Measurements from ENCODE around the gene NUFIP2.
"Not testable (repeated sequence)": the region's sequence is repeated elsewhere in the genome, so short reads cannot be mapped to it uniquely, and the experiment has no call there.

NUFIP2 gene, protein sequence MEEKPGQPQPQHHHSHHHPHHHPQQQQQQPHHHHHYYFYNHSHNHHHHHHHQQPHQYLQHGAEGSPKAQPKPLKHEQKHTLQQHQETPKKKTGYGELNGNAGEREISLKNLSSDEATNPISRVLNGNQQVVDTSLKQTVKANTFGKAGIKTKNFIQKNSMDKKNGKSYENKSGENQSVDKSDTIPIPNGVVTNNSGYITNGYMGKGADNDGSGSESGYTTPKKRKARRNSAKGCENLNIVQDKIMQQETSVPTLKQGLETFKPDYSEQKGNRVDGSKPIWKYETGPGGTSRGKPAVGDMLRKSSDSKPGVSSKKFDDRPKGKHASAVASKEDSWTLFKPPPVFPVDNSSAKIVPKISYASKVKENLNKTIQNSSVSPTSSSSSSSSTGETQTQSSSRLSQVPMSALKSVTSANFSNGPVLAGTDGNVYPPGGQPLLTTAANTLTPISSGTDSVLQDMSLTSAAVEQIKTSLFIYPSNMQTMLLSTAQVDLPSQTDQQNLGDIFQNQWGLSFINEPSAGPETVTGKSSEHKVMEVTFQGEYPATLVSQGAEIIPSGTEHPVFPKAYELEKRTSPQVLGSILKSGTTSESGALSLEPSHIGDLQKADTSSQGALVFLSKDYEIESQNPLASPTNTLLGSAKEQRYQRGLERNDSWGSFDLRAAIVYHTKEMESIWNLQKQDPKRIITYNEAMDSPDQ

DNA sequence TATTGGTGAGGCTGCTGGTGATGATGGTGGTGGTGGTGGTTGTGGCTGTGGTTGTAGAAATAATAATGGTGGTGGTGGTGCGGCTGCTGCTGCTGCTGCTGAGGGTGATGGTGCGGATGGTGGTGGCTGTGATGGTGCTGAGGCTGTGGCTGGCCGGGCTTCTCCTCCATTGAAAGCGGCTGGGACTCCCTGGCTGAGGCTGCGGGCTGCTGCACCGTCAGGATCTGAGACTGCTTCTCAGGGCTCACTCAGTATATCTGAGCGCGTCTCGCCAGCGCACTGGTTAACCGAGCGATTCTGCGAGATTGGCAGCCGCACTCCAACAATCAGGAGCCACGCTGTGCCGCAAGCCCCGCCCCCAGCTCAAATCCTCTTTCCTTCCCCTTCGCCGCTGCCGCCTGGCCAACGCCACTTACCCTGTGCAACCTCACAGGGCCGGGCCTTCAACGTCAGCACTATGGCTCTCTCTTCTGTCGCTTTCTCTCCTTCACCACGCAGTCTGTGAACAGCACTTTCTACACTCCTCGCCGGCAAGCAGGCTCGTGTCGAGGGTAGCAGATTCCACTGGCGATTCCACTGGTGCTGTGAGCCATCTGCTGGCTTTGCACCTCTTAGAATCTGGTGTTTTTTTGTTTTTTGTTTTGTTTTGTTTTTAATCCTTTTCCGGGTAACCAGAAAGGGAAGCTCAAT, at the start of gene NUFIP2:
Gene NUFIP2 (minus strand): TSS at position 259 of the 690 bp plus-strand sequence. CDS start 89 bp downstream, at position 170.
- DNase-seq (ENCODE audit: low read depth), result peak; percentile 97

GRCh38 chr17:29342158-29342765, 48.3 kb upstream of the NUFIP2 start:
- no peak for DNase-seq (ENCODE audit: low read depth)

DNA sequence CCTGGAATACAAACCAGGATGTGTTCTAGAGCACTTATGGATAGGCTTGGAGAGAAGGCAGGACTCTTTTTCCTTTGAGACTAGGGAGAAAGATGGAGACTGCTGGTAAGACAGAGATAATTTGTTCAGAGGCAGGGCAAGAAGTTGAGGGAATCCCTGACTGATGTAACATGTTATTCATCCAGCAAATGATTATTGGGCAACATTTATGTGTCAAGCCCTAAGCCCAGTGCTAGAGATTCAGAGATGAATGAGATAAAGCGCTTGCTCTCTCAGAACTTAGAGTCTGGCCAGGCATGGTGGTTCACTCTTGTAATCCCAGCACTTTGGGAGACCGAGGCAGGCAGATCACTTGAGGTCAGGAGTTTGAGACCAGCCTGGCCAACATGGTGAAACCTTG, 47.8 kb upstream of the NUFIP2 start:
- no peak for DNase-seq (ENCODE audit: low read depth)

GRCh38 chr17:29339016-29339415, 45.1 kb upstream of the NUFIP2 start:
- DNase-seq (ENCODE audit: low read depth), result not testable (repeated sequence)

- no peak for DNase-seq (ENCODE audit: low read depth)
Measured at GRCh38 chr17:29331708-29332085, 37.7 kb upstream of the NUFIP2 start.

GRCh38 chr17:29331075-29331707, 37.2 kb upstream of the NUFIP2 start:
- no peak for DNase-seq (ENCODE audit: low read depth)

DNA sequence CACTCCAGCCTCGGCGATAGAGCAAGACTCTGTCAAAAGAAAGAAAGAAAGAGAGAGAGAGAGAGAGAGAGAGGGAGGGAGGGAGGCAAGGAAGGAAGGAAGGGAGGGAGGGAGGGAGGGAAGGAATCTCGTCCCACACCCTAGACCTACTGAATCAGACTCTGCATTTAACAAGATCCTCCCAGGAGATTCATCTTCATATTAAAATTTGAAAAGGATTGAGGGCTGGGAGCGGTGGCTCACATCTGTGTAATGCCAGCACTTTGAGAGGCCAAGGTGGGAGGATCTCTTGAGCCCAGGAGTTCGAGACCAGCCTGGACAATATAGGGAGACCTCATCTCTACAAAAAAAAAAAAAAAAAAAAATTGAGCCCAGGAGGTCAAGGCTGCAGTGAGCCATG, 33.5 kb upstream of the NUFIP2 start:
- no peak for DNase-seq (ENCODE audit: low read depth)

DNA sequence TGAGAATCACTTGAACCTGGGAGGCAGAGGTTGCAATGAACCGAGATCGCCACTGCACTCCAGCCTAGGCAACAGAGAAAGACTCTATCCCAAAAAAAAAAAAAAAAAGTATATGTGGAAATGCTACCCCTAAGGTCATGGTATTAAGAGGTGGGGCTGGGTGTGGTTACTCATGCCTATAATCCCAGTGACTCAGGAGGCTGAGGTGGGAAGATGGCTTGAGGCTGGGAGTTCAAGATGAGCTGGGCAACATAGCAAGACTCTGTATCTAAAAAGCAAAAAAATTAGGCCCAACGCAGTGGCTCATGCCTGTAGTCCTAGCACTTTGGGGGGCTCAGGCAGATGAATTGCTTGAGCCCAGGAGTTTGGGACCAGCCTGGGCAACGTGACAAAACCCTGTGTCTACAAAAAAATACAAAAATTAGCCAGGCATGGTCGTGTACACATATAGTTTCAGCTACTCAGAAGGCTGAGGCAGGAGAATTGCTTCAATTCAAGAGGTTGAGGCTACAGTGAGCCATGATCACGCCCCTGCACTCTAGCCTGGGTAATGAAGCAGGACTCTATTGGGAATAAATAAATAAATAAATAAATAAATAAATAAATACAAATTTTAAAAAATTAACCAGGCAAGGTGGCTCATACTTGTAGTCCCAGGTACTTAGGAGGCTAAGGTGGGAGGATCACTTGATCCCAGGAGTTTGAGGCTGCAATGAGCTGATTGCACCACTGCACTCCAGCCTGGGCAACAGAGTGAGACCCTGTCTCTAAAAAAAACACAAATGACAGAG, 32.3 kb upstream of the NUFIP2 start:
- DNase-seq (ENCODE audit: low read depth), result no peak

DNA sequence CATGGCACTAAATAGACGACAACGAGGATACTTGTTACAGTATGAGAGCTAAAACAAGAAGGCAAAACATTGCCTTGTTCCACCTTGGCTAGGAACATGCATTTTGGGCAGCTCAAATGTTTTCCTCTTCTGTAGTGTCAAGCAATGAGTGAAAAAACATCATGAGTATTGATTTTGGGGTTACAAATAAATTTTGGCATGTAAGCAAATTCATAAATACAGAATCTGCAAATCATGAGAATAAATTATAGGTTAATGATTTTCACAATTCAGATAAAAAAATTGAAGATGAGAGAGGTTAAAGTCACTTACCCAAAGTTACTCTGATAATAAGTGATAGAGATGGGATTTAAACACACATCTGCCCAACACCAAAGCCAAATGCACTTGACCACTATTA, 28.4 kb upstream of the NUFIP2 start:
- no peak for DNase-seq (ENCODE audit: low read depth)

DNA sequence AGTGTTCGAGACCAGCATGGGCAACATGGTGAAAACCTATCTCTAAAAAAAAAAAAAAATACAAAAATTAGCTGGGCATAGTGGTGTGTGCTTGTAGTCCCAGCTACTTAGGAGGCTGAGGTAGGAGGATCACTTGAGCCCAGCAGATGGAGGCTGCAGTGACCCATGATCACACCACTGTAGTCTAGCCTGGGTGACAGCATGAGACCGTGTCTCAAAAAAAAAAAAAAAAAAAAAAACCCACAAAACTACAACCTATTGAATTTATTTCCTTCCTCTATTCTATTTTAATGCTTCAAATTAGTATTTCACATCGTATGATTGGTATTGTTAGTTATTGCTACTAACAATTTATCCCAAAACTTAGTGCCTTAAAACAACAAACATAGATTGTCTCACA, 9.4 kb upstream of the NUFIP2 start:
- DNase-seq (ENCODE audit: low read depth), result no peak

GRCh38 chr17:29299031-29299430, 5.1 kb upstream of the NUFIP2 start:
- DNase-seq (ENCODE audit: low read depth), result no peak

- DNase-seq (ENCODE audit: low read depth), result no peak
Measured at GRCh38 chr17:29295420-29295819, 1.5 kb upstream of the NUFIP2 start.

DNA sequence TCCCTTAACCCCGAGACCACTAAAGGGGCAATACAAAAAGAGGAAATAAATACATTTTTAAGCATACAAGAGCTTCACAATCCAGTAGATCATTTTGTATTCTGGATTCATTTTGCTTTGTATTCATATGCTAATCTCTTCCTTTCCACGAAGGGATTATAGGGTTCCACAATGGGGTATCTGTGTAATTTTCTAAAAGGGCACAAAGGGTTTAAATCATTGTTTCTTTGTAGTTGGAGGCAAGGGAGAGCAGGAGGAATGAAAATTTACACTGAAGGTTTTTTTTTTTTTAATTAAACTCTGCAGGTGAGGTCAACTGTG, 592 bp upstream of the NUFIP2 start:
- DNase-seq (ENCODE audit: low read depth), result no peak

GRCh38 chr17:29292992-29293889, 707 bp downstream of the NUFIP2 start:
- DNase-seq (ENCODE audit: low read depth), result peak; percentile 41

DNA sequence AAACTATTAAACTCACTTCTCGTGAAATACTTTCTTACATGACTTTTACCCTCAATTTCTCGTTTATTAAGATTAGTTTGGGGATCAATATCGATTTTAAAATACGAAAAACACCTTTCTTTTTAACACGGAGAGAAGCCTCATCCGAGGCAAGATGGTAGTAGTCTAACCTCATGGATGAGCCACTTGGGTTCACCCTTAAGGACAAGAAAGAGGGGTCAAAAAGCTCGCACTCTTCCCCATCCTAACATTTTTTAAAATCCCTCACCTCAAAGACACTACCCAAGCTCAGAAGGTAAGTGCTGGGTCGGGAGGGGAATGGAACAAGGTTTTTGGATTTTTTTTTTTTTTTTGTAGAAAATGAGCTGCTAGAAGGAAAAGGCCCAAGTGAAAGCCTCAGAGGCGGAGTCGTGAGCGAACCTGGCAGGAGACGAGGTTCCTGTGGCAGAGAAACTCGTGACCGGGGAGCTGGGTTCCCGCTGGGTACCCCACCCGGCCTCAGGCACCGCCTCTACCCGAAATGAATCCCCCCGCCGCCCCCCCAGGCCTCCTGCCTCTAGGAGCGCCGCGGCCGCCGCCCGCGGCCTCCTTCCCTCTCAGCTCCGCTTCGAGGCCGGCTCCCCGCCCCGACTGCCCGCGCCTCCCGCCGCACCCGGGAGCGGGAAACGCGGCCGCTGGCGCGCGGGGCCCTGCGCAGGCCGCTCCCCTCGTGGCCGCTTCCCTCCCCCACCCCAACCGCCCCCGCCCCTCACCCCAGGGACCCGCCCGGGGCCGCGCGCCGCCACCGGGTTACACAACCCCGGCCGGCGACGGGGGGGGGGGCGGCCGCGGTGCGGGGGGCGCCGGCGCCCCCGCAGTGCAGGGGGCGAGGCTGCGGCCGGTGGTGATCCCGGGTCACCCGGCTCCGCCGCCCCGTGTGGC, 1.6 kb downstream of the NUFIP2 start:
- peak; percentile 30 for DNase-seq (ENCODE audit: low read depth)

DNA sequence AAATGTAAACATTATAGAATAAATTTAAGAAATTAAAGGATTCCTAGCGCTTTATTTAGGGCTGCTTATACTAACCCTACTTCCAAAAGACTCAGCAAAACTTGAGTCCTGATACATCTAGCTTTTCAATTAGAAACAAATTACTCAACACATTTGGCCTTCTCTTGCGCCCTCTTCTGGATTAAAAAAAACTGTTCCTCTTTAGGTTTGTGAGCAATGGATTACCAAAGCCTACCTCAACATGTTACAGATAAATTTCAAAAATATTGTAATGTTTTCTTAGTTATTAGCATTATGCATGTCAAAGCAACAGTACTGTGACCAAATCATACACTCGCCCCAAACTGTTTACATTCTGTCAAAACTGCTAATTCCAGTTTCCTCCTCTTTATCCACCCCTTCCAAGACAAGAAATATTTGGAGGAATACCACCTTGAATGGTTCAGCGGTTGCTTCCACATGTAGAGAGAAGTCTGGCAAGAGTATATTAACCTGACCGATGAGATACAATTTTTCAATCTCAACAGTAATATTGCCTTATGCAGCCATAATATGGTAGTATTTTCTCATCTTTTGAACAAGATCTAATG, 2.7 kb downstream of the NUFIP2 start:
- no peak for DNase-seq (ENCODE audit: low read depth)

GRCh38 chr17:29289852-29290251, 4.1 kb downstream of the NUFIP2 start:
- no peak for DNase-seq (ENCODE audit: low read depth)

DNA sequence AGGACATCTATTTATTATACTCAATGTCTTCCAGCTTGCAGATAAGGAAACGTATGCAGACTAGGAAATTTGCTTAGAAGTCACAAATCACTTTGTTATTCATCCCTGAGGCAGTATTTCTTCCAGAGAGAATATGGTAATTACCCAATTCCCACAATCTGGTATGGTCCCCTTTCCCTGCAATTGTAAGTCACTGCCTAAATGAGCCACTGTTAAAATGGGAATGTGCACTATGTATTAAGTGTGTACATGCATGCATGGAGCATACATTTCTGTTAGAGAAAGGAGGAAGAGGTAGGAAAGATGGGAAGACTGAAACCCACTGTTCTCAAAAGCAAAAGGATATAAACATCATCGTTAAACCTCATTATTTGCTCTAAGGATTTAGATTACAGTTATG, 10.0 kb downstream of the NUFIP2 start:
- no peak for DNase-seq (ENCODE audit: low read depth)

DNA sequence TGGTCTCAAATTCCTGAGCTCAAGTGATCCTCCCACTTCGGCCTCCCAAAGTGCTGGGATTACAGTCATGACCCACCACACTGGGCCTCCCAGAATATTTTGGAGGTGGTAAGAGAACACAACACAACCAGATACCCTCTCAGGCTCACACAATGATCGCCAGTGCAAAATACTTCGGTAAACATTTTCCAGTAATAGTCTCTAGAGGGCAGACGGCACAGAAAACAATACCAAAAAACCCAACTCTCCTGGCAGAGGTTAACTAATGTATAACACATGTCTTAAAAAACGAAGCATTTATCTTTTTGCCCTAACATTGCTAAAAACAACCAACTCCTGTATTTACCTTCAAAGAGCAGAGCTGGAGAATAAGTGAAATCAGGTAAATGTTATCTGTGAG, 10.5 kb downstream of the NUFIP2 start:
- no peak for DNase-seq (ENCODE audit: low read depth)
